Right lobe of liver (tissue), 6 donors: Measurements from ENCODE around the gene OR7G3. TPM values are rescaled to one million over a fixed set of nuclear protein-coding genes. Genes with fewer than 3 reads are reported as not detected.

Source experiments
- ATAC-seq, 4 donors: fragments of 200-7000 bp; cut with Tn5 transposase; one replicate each; pipeline ENCODE4 v1.9.1; 2020; ENCODE audit warnings: mild to moderate bottlenecking in 4 of 4, moderate library complexity in 4 of 4
- DNase-seq, 3 donors: peaks; one replicate each; pipeline ENCODE4 v3.0.0-alpha.2; 2020
- H3K27ac ChIP-seq, 3 donors: fragments of 200-600 bp; one replicate each; pipeline ENCODE4 v1.8.0; 2022
- H3K27me3 ChIP-seq, 2 donors: fragments of 200-600 bp; one replicate each; pipeline ENCODE4 v1.8.0; 2022
- H3K36me3 ChIP-seq, 4 donors: fragments of 200-600 bp; sonication (generic) in 1 of 4; one replicate each; pipeline versions ENCODE4 v1.5.1 to v1.8.0; 2017 to 2022; ENCODE audit warnings: control low read depth in 1 of 4
- H3K4me1 ChIP-seq, 4 donors: fragments of 200-600 bp; sonication (generic) in 1 of 4; one replicate each; pipeline versions ENCODE4 v1.5.1 to v1.8.0; 2017 to 2022; ENCODE audit warnings: control low read depth in 1 of 4
- H3K4me3 ChIP-seq, 3 donors: fragments of 200-600 bp; one replicate each; pipeline ENCODE4 v1.8.0; 2022
- H3K9me3 ChIP-seq, 4 donors: fragments of 200-600 bp; sonication (generic) in 1 of 4; one replicate each; pipeline versions ENCODE4 v1.5.1 to v1.8.0; 2017 to 2022; ENCODE audit warnings: control low read depth in 1 of 4
- POLR2A ChIP-seq: fragments of 450-650 bp; IDR thresholded peaks from one replicate; pipeline ENCODE4 v1.6.1; 2017; ENCODE audit warnings: antibody characterized with exemption, mild to moderate bottlenecking
- WGBS: methylation state at CpG from one replicate; pipeline ENCODE4 v1.1.6; 2018; ENCODE audit warnings: low coverage, low lambda C conversion rate; ENCODE audit not compliant: insufficient coverage; ENCODE audit errors: missing lambda C conversion rate; 5-methylcytosine and 5-hydroxymethylcytosine counted together
- intact Hi-C, 2 donors: fragments of 100-400 bp; cut with DNase I; formaldehyde crosslinking; loops; one replicate each; pipeline versions ENCODE4 v1.11.2 to v1.14.1; 2022
- total RNA-seq, 6 experiments: library from RNA; depleted of rRNA in 2 of 6; stranded (reverse); fragments of >200 nt in 2 of 6; fragmentation: NEBNext Ultra II Directional in 3 of 6; extraction: Animal tissue kit (Norgen Biotek cat#: 25700) in 3 of 6; gene quantifications; one replicate each; pipeline versions ENCODE4 v1.1.0 to v1.2.4, GENCODE V29; 2016 to 2023
- TF ChIP-seq, protein P1 (sequence below), 4 donors: fragments of 200-600 bp in 3 of 4; fragments of 450-650 bp in 1 of 4; IDR thresholded peaks; one replicate each; pipeline versions ENCODE4 v1.5.1 to v1.8.0; 2016 to 2022; ENCODE audit warnings: antibody characterized with exemption in 4 of 4, mild to moderate bottlenecking in 2 of 4
- donor health status: DM: no; HTN: yes; CAD: no.
- donor health status: DM: no; HTN: no; CAD: no.
- donor health status: DM: no; HTN: no; CAD: no.
- donor health status: DM: no; HTN: yes; CAD: no.
- donor health status: DM: no; HTN: yes; CAD: no.

OR7G3 gene
- total RNA-seq, 6 experiments from 2014 or later: not detected

DNA sequence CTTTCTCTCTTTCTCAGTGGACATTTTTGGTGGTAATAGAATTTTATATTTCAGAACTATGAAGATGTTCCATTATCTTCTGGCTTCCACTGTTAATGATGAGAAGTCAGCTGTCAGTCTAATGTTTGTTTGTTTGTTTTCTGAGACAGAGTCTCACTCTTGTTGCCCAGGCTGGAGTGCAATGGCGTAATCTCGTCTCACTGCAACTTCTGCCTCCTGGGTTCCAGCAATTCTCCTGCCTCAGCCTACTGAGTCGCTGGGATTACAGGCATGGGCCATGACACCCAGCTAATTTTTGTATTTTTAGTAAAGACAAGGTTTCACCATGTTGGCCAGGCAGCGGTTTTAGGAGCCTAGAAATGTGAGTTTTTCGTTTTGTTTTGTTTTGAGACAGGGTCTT lies 18.2 kb upstream of the OR7G3 start:
- 98% methylated on average over 5 of the region's 5 CpGs for WGBS
- Histone ChIP-seq H3K27me3 (no peaks in the 10 kb centered on the region), H3K4me1 (peaks cover 0 to 11% (median 2%) of the 10 kb centered on the region in 4 donors), H3K9me3 (peaks cover 0 to 9% (median 3%) of the 10 kb centered on the region in 4 donors), H3K36me3 (peaks cover 0 to 2% (median 0%) of the 10 kb centered on the region in 4 donors), H3K4me3 (no peak overlapping the region), H3K27ac (no peak overlapping the region)
- ATAC-seq (no peak), DNase-seq (no peak)
- intact Hi-C loops: no loop called here
- TF ChIP-seq POLR2A: no peak
- TF ChIP-seq, protein P1, sequence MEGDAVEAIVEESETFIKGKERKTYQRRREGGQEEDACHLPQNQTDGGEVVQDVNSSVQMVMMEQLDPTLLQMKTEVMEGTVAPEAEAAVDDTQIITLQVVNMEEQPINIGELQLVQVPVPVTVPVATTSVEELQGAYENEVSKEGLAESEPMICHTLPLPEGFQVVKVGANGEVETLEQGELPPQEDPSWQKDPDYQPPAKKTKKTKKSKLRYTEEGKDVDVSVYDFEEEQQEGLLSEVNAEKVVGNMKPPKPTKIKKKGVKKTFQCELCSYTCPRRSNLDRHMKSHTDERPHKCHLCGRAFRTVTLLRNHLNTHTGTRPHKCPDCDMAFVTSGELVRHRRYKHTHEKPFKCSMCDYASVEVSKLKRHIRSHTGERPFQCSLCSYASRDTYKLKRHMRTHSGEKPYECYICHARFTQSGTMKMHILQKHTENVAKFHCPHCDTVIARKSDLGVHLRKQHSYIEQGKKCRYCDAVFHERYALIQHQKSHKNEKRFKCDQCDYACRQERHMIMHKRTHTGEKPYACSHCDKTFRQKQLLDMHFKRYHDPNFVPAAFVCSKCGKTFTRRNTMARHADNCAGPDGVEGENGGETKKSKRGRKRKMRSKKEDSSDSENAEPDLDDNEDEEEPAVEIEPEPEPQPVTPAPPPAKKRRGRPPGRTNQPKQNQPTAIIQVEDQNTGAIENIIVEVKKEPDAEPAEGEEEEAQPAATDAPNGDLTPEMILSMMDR (IDR thresholded peaks at IDR 0.05): no peak

DNA sequence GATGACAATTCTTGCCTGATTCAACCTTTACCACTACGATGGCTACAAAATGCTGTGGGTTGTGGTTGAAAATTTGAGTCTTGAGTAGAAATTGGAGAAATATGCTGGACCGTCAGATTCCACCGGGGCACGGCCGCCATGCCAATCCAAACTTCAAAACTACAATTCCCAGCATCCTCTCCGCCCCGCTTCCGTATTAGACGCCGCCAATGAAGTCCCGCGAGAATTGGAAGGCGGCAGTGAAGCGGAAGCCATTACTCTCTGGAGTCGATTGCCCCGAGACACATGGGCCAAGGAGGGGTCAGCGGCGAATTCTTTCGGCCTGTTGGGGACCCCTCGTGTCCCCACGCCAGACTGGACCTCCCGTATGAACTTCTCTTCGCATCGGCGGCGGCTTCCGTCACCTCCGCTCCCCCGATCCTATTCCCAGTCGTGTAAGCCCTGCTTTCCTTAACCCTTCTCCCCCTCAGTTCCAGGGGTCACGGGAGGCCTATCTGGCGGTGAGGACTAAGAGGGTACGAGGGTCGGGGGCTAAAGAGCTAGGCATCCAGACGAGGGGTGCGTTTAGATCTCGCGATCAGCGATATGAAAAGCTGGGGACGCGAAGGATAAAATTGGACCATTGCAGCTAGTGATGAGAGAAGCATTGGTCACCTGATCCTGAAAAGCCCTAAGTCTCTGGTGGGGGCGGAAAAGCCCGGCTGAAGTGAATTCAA lies 13.6 kb upstream of the OR7G3 start, which contains the start of gene ZNF317:
Gene ZNF317 (plus strand): TSS at position 239 of the 716 bp plus-strand sequence. CDS start 15,620 bp downstream, outside the sequence.
- WGBS: 2% methylated on average over 25 of the region's 43 CpGs
- peak; percentile 95 to 98 (median 98) for ATAC-seq
- H3K4me1 ChIP-seq: peaks cover 0 to 14% (median 2%) of the 10 kb centered on the region in 4 donors
- H3K9me3 ChIP-seq: peaks cover 0 to 9% (median 3%) of the 10 kb centered on the region in 4 donors
- intact Hi-C loops: no loop called here
- H3K4me3 ChIP-seq: peak within 1 kb of the TSS; percentile 85 to 93 (median 90)
- peak; percentile 45 for TF ChIP-seq POLR2A
- TF ChIP-seq, protein P1 (IDR thresholded peaks at IDR 0.05): no peak
- peak; percentile 90 to 93 (median 93) for DNase-seq
- H3K36me3 ChIP-seq: peaks cover 0 to 2% (median 0%) of the 10 kb centered on the region in 4 donors
- peak within 1 kb of the TSS; percentile 76 to 88 (median 78) for H3K27ac ChIP-seq
- H3K27me3 ChIP-seq: no peaks in the 10 kb centered on the region

DNA sequence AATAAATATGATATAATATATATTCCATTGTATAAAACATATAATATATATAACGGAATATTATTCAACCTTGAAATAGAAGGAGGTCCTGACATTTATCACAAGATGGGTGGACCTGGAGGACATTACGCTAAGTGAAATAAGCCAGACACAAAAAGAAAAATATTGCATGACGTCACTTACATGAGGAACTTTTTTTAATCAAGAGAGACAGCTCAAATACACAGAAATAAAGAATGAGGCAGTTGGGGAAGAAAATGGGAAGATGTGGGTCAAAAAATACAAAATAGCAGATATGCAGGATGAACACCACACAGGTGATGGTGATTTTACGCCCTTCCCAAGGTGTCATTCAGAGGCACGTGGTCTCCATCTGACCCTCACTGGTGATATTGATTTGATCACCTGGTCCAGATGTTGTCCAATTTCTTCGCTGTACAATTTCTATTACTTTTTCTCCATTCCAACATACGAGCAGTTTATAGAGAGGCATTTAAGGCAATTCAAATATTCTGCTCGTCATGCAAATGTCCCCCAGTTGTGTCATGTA lies 12.9 kb upstream of the OR7G3 start:
- H3K4me3 ChIP-seq: peak overlapping the region; percentile 85 to 93 (median 90)
- peaks cover 0 to 4% (median 1%) of the 10 kb centered on the region in 4 donors for H3K9me3 ChIP-seq
- peaks cover 0 to 2% (median 0%) of the 10 kb centered on the region in 4 donors for H3K36me3 ChIP-seq
- peaks cover 0 to 14% (median 2%) of the 10 kb centered on the region in 4 donors for H3K4me1 ChIP-seq
- intact Hi-C loops: no loop called here
- H3K27ac ChIP-seq: peak overlapping the region in 1 of 3 donors; percentile 78
- DNase-seq (no peak), ATAC-seq (peak in 2 of 4 donors; percentile 4 to 9)
- H3K27me3 ChIP-seq: no peaks in the 10 kb centered on the region
- no peak for TF ChIP-seq POLR2A
- TF ChIP-seq, protein P1 (IDR thresholded peaks at IDR 0.05): no peak
- WGBS: 26% methylated on average over 8 of the region's 8 CpGs

DNA sequence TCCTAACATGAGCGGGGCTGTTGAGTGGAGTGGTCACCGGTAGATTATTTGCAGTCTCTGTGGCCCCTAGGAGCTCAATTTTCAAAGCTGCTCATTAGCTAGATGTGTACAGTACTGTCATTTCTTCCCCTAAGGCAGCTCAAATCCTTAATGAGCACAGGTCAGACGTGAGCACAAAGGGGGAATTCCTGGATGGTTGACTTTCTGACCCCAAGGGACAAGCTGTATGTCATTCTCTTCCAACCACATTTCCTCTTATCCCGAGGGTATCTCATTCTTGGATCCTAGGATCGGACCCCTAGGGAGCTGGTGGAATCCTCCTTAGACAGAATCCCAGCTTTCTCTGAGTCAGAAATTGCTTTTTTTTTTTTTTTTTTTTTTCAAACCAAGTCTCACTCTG lies 5.7 kb upstream of the OR7G3 start:
- TF ChIP-seq POLR2A: no peak
- TF ChIP-seq, protein P1 (IDR thresholded peaks at IDR 0.05): no peak
- no peak overlapping the region for H3K27ac ChIP-seq
- no peaks in the 10 kb centered on the region for H3K9me3 ChIP-seq
- DNase-seq (no peak), ATAC-seq (no peak)
- no peaks in the 10 kb centered on the region for H3K27me3 ChIP-seq
- no peaks in the 10 kb centered on the region for H3K4me1 ChIP-seq
- H3K4me3 ChIP-seq: no peak overlapping the region
- intact Hi-C loops: no loop called here
- WGBS: 24% methylated on average over 3 of the region's 5 CpGs
- H3K36me3 ChIP-seq: no peaks in the 10 kb centered on the region
